SK-N-SH treated with all-trans-retinoic acid at 6 μM for 48 hours (cell line): Measurements from ENCODE around the gene MYL6B.

Experiments used
- ATAC-seq: fragments of 200-7000 bp; cut with Tn5 transposase; 3 replicates; pipeline ENCODE4 v1.9.1; 2020; ENCODE audit warnings: mild to moderate bottlenecking, moderate library complexity
- ARNTL ChIP-seq: fragments of 450-650 bp; formaldehyde crosslinking; IDR thresholded peaks from 2 replicates; pipeline ENCODE4 v1.5.0; 2020; ENCODE audit warnings: low read depth, mild to moderate bottlenecking, moderate library complexity, borderline replicate concordance
- BACH2 ChIP-seq: fragments of 250-450 bp; sonication (Bioruptor Pico); IDR thresholded peaks from 2 replicates; pipeline ENCODE4 v1.9.0; 2021; ENCODE audit warnings: mild to moderate bottlenecking, borderline replicate concordance
- CSDC2 ChIP-seq: fragments of 250-450 bp; sonication (Bioruptor Pico); IDR thresholded peaks from 2 replicates; pipeline ENCODE4 v1.5.0; 2020; ENCODE audit warnings: mild to moderate bottlenecking, moderate library complexity
- ESRRG ChIP-seq: fragments of 250-450 bp; sonication (Bioruptor Pico); IDR thresholded peaks from 2 replicates; pipeline ENCODE4 v1.6.1; 2021; ENCODE audit warnings: mild to moderate bottlenecking
- GLIS3 ChIP-seq: fragments of 250-450 bp; sonication (Bioruptor Pico); IDR thresholded peaks from 2 replicates; pipeline ENCODE4 v1.5.0; 2020; ENCODE audit warnings: mild to moderate bottlenecking, moderate library complexity
- ISL1 ChIP-seq: fragments of 250-450 bp; sonication (Bioruptor Pico); IDR thresholded peaks from 2 replicates; pipeline ENCODE4 v2.1.2; 2022; ENCODE audit warnings: mild to moderate bottlenecking, moderate library complexity
- OSR1 ChIP-seq: fragments of 250-450 bp; sonication (Bioruptor Pico); IDR thresholded peaks from 2 replicates; pipeline ENCODE4 v1.8.0; 2022; ENCODE audit warnings: moderate library complexity, mild to moderate bottlenecking, inconsistent platforms
- PPARA ChIP-seq: fragments of 250-450 bp; sonication (Bioruptor Pico); IDR thresholded peaks from 2 replicates; pipeline ENCODE4 v1.5.0; 2020; ENCODE audit warnings: mild to moderate bottlenecking, borderline replicate concordance
- RARB ChIP-seq: fragments of 250-450 bp; sonication (Bioruptor Pico); IDR thresholded peaks from 2 replicates; pipeline ENCODE4 v1.8.0; 2021; ENCODE audit warnings: mild to moderate bottlenecking, moderate library complexity
- SNAI2 ChIP-seq: fragments of 250-450 bp; sonication (Bioruptor Pico); IDR thresholded peaks from 2 replicates; pipeline ENCODE4 v1.5.0; 2020; ENCODE audit warnings: mild to moderate bottlenecking, moderate library complexity
- TCF4 ChIP-seq: fragments of 250-450 bp; sonication (Bioruptor Pico); IDR thresholded peaks from 2 replicates; pipeline ENCODE4 v1.8.0; 2021; ENCODE audit warnings: mild to moderate bottlenecking, moderate library complexity, borderline replicate concordance
- TOX ChIP-seq: fragments of 250-450 bp; sonication (Bioruptor Pico); IDR thresholded peaks from 2 replicates; pipeline ENCODE4 v1.8.0; 2021; ENCODE audit warnings: mild to moderate bottlenecking, moderate library complexity, borderline replicate concordance
- ZC3H10 ChIP-seq: fragments of 250-450 bp; sonication (Bioruptor Pico); IDR thresholded peaks from 2 replicates; pipeline ENCODE4 v1.5.1; 2021; ENCODE audit warnings: mild to moderate bottlenecking, moderate library complexity
- ZFP3 ChIP-seq: fragments of 250-450 bp; sonication (Bioruptor Pico); IDR thresholded peaks from 2 replicates; pipeline ENCODE4 v1.5.0; 2020; ENCODE audit warnings: mild to moderate bottlenecking, moderate library complexity
- ZFP30 ChIP-seq: fragments of 450-650 bp; formaldehyde crosslinking; IDR thresholded peaks from 2 replicates; pipeline ENCODE4 v1.5.0; 2022; ENCODE audit warnings: mild to moderate bottlenecking, moderate library complexity
- ZNF565 ChIP-seq: fragments of 450-650 bp; formaldehyde crosslinking; conservative IDR thresholded peaks from 2 replicates; pipeline ENCODE4 v1.5.0; 2020; ENCODE audit warnings: low read depth, mild to moderate bottlenecking, moderate library complexity
- ZNF70 ChIP-seq: fragments of 450-650 bp; formaldehyde crosslinking; IDR thresholded peaks from 2 replicates; pipeline ENCODE4 v1.5.0; 2020; ENCODE audit warnings: mild to moderate bottlenecking, moderate library complexity
- ZNF8 ChIP-seq: fragments of 450-650 bp; formaldehyde crosslinking; IDR thresholded peaks from 2 replicates; pipeline ENCODE4 v1.5.0; 2020; ENCODE audit warnings: mild to moderate bottlenecking, moderate library complexity
- TF ChIP-seq, protein P1 (sequence below): fragments of 250-450 bp; sonication (Bioruptor Pico); IDR thresholded peaks from 2 replicates; pipeline ENCODE4 v1.8.0; 2021; ENCODE audit warnings: low read depth, mild to moderate bottlenecking, moderate library complexity, borderline replicate concordance
- TF ChIP-seq, protein P2 (sequence below): fragments of 250-450 bp; sonication (Bioruptor Pico); IDR thresholded peaks from 2 replicates; pipeline ENCODE4 v1.5.0; 2020; ENCODE audit warnings: mild to moderate bottlenecking, moderate library complexity
- TF ChIP-seq, protein P3 (sequence below): fragments of 250-450 bp; sonication (Bioruptor Pico); IDR thresholded peaks from 2 replicates; pipeline ENCODE4 v1.8.0; 2020; ENCODE audit warnings: mild to moderate bottlenecking, moderate library complexity, borderline replicate concordance
- TF ChIP-seq, protein P4 (sequence below): fragments of 250-450 bp; sonication (Bioruptor Pico); IDR thresholded peaks from 2 replicates; pipeline ENCODE4 v1.5.1; 2020; ENCODE audit warnings: low read depth, mild to moderate bottlenecking, moderate library complexity
- TF ChIP-seq, protein P5 (sequence below): fragments of 250-450 bp; sonication (Bioruptor Pico); IDR thresholded peaks from 2 replicates; pipeline ENCODE4 v1.5.1; 2021; ENCODE audit warnings: mild to moderate bottlenecking, moderate library complexity

Gene MYL6B

DNA sequence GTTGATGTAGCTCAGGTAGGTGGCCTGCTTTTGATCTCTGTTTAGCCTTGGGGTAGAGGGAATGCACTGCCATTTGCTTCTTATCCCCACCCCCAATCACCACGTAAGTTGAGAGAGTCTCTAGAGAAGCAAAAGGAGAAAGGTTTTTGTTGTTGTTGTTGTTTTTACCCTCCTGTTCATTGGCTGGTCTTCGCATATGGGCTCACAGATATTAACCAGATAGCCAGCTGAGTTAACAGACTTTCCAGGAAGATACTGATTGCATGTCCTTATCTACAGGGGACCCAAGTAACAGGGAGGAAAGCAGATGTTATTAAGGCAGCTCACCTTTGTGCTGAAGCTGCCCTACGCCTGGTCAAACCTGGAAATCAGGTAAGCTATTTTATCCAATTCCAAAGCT lies 45.1 kb upstream of the MYL6B start:
- no peak for ATAC-seq
- TF ChIP-seq, protein P1, sequence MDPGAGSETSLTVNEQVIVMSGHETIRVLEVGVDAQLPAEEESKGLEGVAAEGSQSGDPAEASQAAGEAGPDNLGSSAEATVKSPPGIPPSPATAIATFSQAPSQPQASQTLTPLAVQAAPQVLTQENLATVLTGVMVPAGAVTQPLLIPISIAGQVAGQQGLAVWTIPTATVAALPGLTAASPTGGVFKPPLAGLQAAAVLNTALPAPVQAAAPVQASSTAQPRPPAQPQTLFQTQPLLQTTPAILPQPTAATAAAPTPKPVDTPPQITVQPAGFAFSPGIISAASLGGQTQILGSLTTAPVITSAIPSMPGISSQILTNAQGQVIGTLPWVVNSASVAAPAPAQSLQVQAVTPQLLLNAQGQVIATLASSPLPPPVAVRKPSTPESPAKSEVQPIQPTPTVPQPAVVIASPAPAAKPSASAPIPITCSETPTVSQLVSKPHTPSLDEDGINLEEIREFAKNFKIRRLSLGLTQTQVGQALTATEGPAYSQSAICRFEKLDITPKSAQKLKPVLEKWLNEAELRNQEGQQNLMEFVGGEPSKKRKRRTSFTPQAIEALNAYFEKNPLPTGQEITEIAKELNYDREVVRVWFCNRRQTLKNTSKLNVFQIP (CRISPR knock-in tag), result no peak
- TF ChIP-seq OSR1 (no peak), ISL1 (CRISPR knock-in tag) (no peak), ZNF8 (CRISPR knock-in tag) (no peak), ARNTL (CRISPR knock-in tag) (no peak), BACH2 (CRISPR knock-in tag) (no peak), PPARA (CRISPR knock-in tag) (no peak), ZNF565 (CRISPR knock-in tag) (no peak), ZFP30 (CRISPR knock-in tag) (no peak), TCF4 (CRISPR knock-in tag) (no peak), TOX (CRISPR knock-in tag) (no peak), ESRRG (CRISPR knock-in tag) (no peak), ZNF70 (CRISPR knock-in tag) (no peak), ZC3H10 (CRISPR knock-in tag) (no peak), GLIS3 (CRISPR knock-in tag) (no peak), SNAI2 (CRISPR knock-in tag) (no peak)
- TF ChIP-seq, protein P2, sequence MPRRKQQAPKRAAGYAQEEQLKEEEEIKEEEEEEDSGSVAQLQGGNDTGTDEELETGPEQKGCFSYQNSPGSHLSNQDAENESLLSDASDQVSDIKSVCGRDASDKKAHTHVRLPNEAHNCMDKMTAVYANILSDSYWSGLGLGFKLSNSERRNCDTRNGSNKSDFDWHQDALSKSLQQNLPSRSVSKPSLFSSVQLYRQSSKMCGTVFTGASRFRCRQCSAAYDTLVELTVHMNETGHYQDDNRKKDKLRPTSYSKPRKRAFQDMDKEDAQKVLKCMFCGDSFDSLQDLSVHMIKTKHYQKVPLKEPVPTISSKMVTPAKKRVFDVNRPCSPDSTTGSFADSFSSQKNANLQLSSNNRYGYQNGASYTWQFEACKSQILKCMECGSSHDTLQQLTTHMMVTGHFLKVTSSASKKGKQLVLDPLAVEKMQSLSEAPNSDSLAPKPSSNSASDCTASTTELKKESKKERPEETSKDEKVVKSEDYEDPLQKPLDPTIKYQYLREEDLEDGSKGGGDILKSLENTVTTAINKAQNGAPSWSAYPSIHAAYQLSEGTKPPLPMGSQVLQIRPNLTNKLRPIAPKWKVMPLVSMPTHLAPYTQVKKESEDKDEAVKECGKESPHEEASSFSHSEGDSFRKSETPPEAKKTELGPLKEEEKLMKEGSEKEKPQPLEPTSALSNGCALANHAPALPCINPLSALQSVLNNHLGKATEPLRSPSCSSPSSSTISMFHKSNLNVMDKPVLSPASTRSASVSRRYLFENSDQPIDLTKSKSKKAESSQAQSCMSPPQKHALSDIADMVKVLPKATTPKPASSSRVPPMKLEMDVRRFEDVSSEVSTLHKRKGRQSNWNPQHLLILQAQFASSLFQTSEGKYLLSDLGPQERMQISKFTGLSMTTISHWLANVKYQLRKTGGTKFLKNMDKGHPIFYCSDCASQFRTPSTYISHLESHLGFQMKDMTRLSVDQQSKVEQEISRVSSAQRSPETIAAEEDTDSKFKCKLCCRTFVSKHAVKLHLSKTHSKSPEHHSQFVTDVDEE (CRISPR knock-in tag), result no peak
- TF ChIP-seq, protein P3, sequence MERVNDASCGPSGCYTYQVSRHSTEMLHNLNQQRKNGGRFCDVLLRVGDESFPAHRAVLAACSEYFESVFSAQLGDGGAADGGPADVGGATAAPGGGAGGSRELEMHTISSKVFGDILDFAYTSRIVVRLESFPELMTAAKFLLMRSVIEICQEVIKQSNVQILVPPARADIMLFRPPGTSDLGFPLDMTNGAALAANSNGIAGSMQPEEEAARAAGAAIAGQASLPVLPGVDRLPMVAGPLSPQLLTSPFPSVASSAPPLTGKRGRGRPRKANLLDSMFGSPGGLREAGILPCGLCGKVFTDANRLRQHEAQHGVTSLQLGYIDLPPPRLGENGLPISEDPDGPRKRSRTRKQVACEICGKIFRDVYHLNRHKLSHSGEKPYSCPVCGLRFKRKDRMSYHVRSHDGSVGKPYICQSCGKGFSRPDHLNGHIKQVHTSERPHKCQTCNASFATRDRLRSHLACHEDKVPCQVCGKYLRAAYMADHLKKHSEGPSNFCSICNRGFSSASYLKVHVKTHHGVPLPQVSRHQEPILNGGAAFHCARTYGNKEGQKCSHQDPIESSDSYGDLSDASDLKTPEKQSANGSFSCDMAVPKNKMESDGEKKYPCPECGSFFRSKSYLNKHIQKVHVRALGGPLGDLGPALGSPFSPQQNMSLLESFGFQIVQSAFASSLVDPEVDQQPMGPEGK, result no peak

DNA sequence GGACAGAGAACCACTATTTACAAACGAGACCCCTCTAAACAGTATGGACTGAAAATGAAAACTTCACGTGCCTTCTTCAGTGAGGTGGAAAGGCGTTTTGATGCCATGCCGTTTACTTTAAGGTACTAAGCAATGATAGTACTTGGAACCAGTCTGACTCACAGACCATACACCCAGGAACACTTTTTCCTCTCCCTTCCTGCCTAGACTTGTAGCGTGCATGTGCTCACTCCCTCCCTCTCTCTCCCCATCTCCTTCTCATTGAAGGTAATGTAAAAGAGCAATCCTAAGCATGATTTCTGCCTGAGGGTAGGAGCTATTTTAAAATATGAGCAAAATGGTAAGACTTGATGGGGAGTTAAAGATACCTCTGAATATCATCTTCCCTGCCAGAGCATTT lies 41.8 kb upstream of the MYL6B start:
- ATAC-seq, result no peak
- no peak for TF ChIP-seq ZNF70 (CRISPR knock-in tag)
- TF ChIP-seq, protein P4, sequence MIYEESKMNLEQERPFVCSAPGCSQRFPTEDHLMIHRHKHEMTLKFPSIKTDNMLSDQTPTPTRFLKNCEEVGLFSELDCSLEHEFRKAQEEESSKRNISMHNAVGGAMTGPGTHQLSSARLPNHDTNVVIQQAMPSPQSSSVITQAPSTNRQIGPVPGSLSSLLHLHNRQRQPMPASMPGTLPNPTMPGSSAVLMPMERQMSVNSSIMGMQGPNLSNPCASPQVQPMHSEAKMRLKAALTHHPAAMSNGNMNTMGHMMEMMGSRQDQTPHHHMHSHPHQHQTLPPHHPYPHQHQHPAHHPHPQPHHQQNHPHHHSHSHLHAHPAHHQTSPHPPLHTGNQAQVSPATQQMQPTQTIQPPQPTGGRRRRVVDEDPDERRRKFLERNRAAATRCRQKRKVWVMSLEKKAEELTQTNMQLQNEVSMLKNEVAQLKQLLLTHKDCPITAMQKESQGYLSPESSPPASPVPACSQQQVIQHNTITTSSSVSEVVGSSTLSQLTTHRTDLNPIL (CRISPR knock-in tag), result no peak
- TF ChIP-seq ZNF8 (CRISPR knock-in tag), result no peak
- TF ChIP-seq SNAI2 (CRISPR knock-in tag), result no peak
- TF ChIP-seq, protein P1 (CRISPR knock-in tag), result no peak
- TF ChIP-seq, all 23 proteins: peak for 0

DNA sequence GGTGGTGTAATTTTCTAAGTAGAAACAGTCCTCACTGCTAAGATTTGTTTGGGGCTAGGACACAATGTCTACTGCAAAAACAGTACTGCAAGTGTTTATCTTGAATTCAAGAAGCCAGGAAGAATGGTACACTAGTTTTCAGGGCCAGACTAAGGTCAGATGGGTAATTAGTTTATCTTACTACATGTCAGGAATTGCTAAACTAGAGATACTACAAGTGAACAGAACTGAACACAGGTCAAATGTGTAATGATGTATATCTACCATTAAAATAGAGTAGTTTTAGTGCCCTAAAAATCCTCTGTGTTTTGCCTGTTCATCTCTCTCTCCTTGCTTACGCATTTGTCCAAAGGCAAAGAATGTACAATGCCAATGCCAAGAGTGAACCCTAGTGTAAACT lies 38.3 kb upstream of the MYL6B start:
- no peak for ATAC-seq
- TF ChIP-seq CSDC2 (no peak), OSR1 (no peak), BACH2 (CRISPR knock-in tag) (no peak), ZFP30 (CRISPR knock-in tag) (no peak), ARNTL (CRISPR knock-in tag) (no peak), ISL1 (CRISPR knock-in tag) (no peak), RARB (CRISPR knock-in tag) (no peak), SNAI2 (CRISPR knock-in tag) (no peak), ESRRG (CRISPR knock-in tag) (no peak), ZNF565 (CRISPR knock-in tag) (no peak), GLIS3 (CRISPR knock-in tag) (no peak), TOX (CRISPR knock-in tag) (no peak), ZFP3 (no peak)
- TF ChIP-seq, protein P3, result no peak
- TF ChIP-seq, protein P5, sequence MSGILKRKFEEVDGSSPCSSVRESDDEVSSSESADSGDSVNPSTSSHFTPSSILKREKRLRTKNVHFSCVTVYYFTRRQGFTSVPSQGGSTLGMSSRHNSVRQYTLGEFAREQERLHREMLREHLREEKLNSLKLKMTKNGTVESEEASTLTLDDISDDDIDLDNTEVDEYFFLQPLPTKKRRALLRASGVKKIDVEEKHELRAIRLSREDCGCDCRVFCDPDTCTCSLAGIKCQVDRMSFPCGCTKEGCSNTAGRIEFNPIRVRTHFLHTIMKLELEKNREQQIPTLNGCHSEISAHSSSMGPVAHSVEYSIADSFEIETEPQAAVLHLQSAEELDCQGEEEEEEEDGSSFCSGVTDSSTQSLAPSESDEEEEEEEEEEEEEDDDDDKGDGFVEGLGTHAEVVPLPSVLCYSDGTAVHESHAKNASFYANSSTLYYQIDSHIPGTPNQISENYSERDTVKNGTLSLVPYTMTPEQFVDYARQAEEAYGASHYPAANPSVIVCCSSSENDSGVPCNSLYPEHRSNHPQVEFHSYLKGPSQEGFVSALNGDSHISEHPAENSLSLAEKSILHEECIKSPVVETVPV (CRISPR knock-in tag), result no peak
- TF ChIP-seq, protein P4 (CRISPR knock-in tag), result no peak
